Ovary (tissue), 9 donors: ENCODE data around the gene BOLL. TPM values are rescaled to one million over a fixed set of nuclear protein-coding genes. Genes with fewer than 3 reads are reported as not detected.

Experiments used
- DNase-seq, 5 donors: peaks; one replicate each; pipeline ENCODE4 v3.0.0-alpha.2; 2019 to 2020
- H3K27ac ChIP-seq, 2 donors: fragments of 200-600 bp; one replicate each; pipeline versions ENCODE4 v1.5.1 to v1.8.0; 2019 to 2022
- H3K27me3 ChIP-seq: fragments of 200-600 bp; one replicate; pipeline ENCODE4 v1.8.0; 2022
- H3K36me3 ChIP-seq: fragments of 200-600 bp; sonication (generic); one replicate; pipeline ENCODE4 v1.5.1; 2019
- H3K4me1 ChIP-seq: one replicate; pipeline ENCODE4 v1.8.1; 2013; ENCODE audit warnings: mild to moderate bottlenecking, moderate library complexity; ENCODE audit not compliant: insufficient read depth
- H3K4me3 ChIP-seq: fragments of 200-600 bp; sonication (generic); one replicate; pipeline ENCODE4 v1.5.1; 2017
- H3K9me3 ChIP-seq, 2 donors: fragments of 200-600 bp in 1 of 2; sonication (generic) in 1 of 2; one replicate each; pipeline versions ENCODE4 v1.5.1 to v1.8.1; 2013 to 2019; ENCODE audit warnings: mild to moderate bottlenecking in 1 of 2, moderate library complexity in 1 of 2
- CTCF ChIP-seq, 3 donors: fragments of 450-650 bp in 2 of 3; fragments of 200-600 bp in 1 of 3; IDR thresholded peaks; one replicate each; pipeline versions ENCODE4 v1.5.1 to v1.8.0; 2016 to 2022; ENCODE audit warnings: antibody characterized with exemption in 3 of 3, mild to moderate bottlenecking in 1 of 3
- EP300 ChIP-seq: sonication (generic); formaldehyde crosslinking; IDR thresholded peaks from one replicate; pipeline ENCODE4 v1.6.1; 2017; ENCODE audit warnings: antibody characterized with exemption
- POLR2A ChIP-seq: fragments of 450-650 bp; IDR thresholded peaks from one replicate; pipeline ENCODE4 v1.6.1; 2017; ENCODE audit warnings: antibody characterized with exemption, mild to moderate bottlenecking, moderate library complexity
- WGBS, 3 donors: extraction: QIAGEN DNeasy Blood & Tissue Kit in 1 of 3; methylation state at CpG; one replicate each; pipeline versions ENCODE4 v1.1.5 to v1.1.7; 2013 to 2017; 5-methylcytosine and 5-hydroxymethylcytosine counted together
- intact Hi-C, 4 donors: fragments of 100-400 bp; cut with DNase I; formaldehyde crosslinking; loops; one replicate each; pipeline versions ENCODE4 v1.11.0 to v1.15.1; 2022 to 2023
- polyA plus RNA-seq, 2 donors: library from polyadenylated mRNA; stranded (reverse); fragments of 200-250 nt in 1 of 2; fragments of 350-450 nt in 1 of 2; fragmentation: Illumina TruSeq in 1 of 2; extraction: RNeasy Lipid Tissue Mini Kit (QIAGEN cat#74804) in 1 of 2; gene quantifications; one replicate each; pipeline ENCODE4 v1.2.3, GENCODE V29; 2013 to 2014
- total RNA-seq, 7 donors: library from RNA; depleted of rRNA in 2 of 7; stranded (reverse); fragments of >200 nt in 2 of 7; fragmentation: NEBNext Ultra II Directional in 3 of 7; extraction: Animal tissue kit (Norgen Biotek cat#: 25700) in 3 of 7; gene quantifications; one replicate each; pipeline versions ENCODE4 v1.1.0 to v1.2.4, GENCODE V29; 2016 to 2023
- donor health status: DM: no; HTN: no; CAD: no; lungs with moderate emphysema.
- donor health status: DM: no; HTN: no; CAD: no.
- donor health status: Bipolar disorder and iron deficiency.
- donor health status: DM: yes; HTN: yes; CAD: no.
- donor health status: DM: no; HTN: no; CAD: no.
- donor health status: DM: yes; HTN: yes; CAD: no.

BOLL gene
- total and polyA plus RNA-seq, 9 donors = not detected

GRCh38 chr2:197706839-197707207, 78.3 kb downstream of the BOLL start:
- H3K4me1 ChIP-seq = peaks cover 9% of the 10 kb centered on the region
- no peaks in the 10 kb centered on the region for H3K36me3 ChIP-seq
- DNase-seq = no peak
- intact Hi-C loops = loop anchor here in 1 of 4 donors (10.0 kb wide), 1 partner anchor 192 kb away; the partner anchor contains the start of gene MOB4
- no peak overlapping the region for H3K4me3 ChIP-seq
- no peaks in the 10 kb centered on the region for H3K9me3 ChIP-seq
- TF ChIP-seq CTCF (IDR thresholded peaks at IDR 0.05) = no peak
- no peak for TF ChIP-seq EP300
- TF ChIP-seq POLR2A = no peak
- no peak overlapping the region for H3K27ac ChIP-seq
- 30 to 48% (median 33%) methylated on average over 5 of the region's 5 CpGs for WGBS, 3 donors
- peaks cover 2% of the 10 kb centered on the region for H3K27me3 ChIP-seq

GRCh38 chr2:197705912-197706838, 78.9 kb downstream of the BOLL start:
- no peak overlapping the region for H3K27ac ChIP-seq
- H3K4me3 ChIP-seq = peak overlapping the region; percentile 86
- H3K27me3 ChIP-seq = peaks cover 2% of the 10 kb centered on the region
- peaks cover 9% of the 10 kb centered on the region for H3K4me1 ChIP-seq
- H3K9me3 ChIP-seq = no peaks in the 10 kb centered on the region
- 13 to 19% (median 14%) methylated on average over 38 of the region's 38 CpGs for WGBS, 3 donors
- intact Hi-C loops = loop anchor here in 1 of 4 donors (10.0 kb wide), 1 partner anchor 191 kb away; the partner anchor contains the start of gene MOB4
- TF ChIP-seq POLR2A = no peak
- no peak for TF ChIP-seq CTCF (IDR thresholded peaks at IDR 0.05)
- no peak for TF ChIP-seq EP300
- DNase-seq = peak in 3 of 5 donors; percentile 16 to 49 (median 21)
- H3K36me3 ChIP-seq = no peaks in the 10 kb centered on the region

- TF ChIP-seq EP300 (no peak), CTCF (IDR thresholded peaks at IDR 0.05) (no peak), POLR2A (no peak)
- Histone ChIP-seq H3K4me1 (peaks cover 9% of the 10 kb centered on the region), H3K27me3 (peaks cover 2% of the 10 kb centered on the region), H3K36me3 (no peaks in the 10 kb centered on the region), H3K9me3 (no peaks in the 10 kb centered on the region), H3K4me3 (peak within 1 kb of the TSS; percentile 86), H3K27ac (peak within 1 kb of the TSS; percentile 50 to 56)
- peak; percentile 90 to 96 (median 94) for DNase-seq
- 0 to 1% (median 0%) methylated on average over 72 to 86 of the region's 86 CpGs for WGBS, 3 donors
- intact Hi-C loops = loop anchor here in 1 of 4 donors (10.0 kb wide), 1 partner anchor 191 kb away; the partner anchor contains the start of gene MOB4
These were observed 79.8 kb downstream of the BOLL start, which contains the start of gene MARS2 for GRCh38 chr2:197705121-197705911. Gene MARS2, plus strand, starts transcription at chr2:197705369. Its CDS starts 37 bp downstream, at chr2:197705406.

- intact Hi-C loops = loop anchor here in 1 of 4 donors (10.0 kb wide), 1 partner anchor 190 kb away; the partner anchor contains the start of gene MOB4
- Histone ChIP-seq H3K9me3 (no peaks in the 10 kb centered on the region), H3K27me3 (peaks cover 2% of the 10 kb centered on the region), H3K4me3 (peak overlapping the region; percentile 86), H3K4me1 (peaks cover 9% of the 10 kb centered on the region), H3K36me3 (no peaks in the 10 kb centered on the region), H3K27ac (peak overlapping the region; percentile 50 to 56)
- 0 to 1% (median 0%) methylated on average over 5 of the region's 5 CpGs for WGBS, 3 donors
- TF ChIP-seq EP300 (no peak), POLR2A (no peak), CTCF (IDR thresholded peaks at IDR 0.05) (no peak)
- no peak for DNase-seq
These were observed 80.5 kb downstream of the BOLL start for GRCh38 chr2:197704434-197705120.
